Measurements from ENCODE around the gene F13B. TPM values are rescaled to one million over a fixed set of nuclear protein-coding genes. Genes with fewer than 3 reads are reported as not detected.
"Not testable (repeated sequence)": the region's sequence is repeated elsewhere in the genome, so short reads cannot be mapped to it uniquely, and the experiment has no call there.

The F13B gene
- total RNA-seq, 4 donors from 2014 or later, result not detected

DNA sequence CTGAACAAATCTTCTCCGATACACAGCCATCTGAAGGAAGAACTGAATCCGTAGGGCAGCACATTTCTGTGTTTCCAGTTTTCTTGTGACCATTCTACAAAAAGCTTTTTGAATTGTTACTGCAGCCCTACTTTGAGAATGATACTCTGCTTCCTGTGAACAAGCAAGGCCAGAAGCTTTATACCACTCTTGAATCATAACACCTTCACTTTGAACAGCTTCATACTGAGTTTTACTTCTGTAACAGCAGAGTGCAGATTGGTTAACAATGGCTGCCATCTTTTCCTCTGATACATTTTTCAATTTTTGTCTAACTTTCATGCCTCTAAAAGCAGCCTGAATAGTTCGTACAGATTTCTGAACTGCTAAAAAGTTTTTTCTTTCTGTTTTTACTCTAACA lies 33.6 kb upstream of the F13B start:
- H3K4me1 ChIP-seq, result no peaks in the 10 kb centered on the region

DNA sequence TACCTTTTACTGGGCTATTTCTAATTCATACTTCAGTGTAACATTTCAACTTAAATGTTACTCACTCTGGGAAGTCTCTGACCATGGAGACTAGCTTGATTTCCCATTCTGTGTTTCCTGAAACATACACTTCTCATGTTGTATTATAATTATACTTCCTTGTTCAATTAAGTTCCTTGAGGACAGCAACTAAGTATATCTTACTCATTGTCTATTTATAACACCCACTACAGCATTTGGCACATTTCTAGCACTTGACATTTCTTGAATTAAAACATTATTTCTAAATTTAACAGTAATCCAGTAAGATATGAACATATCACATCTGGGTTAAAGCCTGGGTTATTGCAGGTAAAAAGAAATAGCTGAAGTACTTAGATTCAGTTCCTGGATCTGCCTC lies 32.4 kb upstream of the F13B start:
- H3K4me1 ChIP-seq, result no peaks in the 10 kb centered on the region
- DNase-seq (ENCODE audit: low spot score in 2 of 2), result no peak
- H3K4me3 ChIP-seq, result no peak overlapping the region
- no peaks in the 10 kb centered on the region for H3K36me3 ChIP-seq
- H3K9me3 ChIP-seq, result no peaks in the 10 kb centered on the region
- no peak overlapping the region for H3K27ac ChIP-seq
- H3K27me3 ChIP-seq, result no peaks in the 10 kb centered on the region
- TF ChIP-seq POLR2A (IDR thresholded peaks at IDR 0.05) (no peak), POLR2AphosphoS5 (IDR thresholded peaks at IDR 0.05) (no peak), EP300 (IDR thresholded peaks at IDR 0.05) (no peak)
- TF ChIP-seq, protein P1, sequence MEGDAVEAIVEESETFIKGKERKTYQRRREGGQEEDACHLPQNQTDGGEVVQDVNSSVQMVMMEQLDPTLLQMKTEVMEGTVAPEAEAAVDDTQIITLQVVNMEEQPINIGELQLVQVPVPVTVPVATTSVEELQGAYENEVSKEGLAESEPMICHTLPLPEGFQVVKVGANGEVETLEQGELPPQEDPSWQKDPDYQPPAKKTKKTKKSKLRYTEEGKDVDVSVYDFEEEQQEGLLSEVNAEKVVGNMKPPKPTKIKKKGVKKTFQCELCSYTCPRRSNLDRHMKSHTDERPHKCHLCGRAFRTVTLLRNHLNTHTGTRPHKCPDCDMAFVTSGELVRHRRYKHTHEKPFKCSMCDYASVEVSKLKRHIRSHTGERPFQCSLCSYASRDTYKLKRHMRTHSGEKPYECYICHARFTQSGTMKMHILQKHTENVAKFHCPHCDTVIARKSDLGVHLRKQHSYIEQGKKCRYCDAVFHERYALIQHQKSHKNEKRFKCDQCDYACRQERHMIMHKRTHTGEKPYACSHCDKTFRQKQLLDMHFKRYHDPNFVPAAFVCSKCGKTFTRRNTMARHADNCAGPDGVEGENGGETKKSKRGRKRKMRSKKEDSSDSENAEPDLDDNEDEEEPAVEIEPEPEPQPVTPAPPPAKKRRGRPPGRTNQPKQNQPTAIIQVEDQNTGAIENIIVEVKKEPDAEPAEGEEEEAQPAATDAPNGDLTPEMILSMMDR (IDR thresholded peaks at IDR 0.05), result no peak

More for the DNA sequence above, 33.6 kb upstream of the F13B start:
- Histone ChIP-seq H3K27ac (no peak overlapping the region), H3K9me3 (no peaks in the 10 kb centered on the region), H3K4me3 (no peak overlapping the region), H3K36me3 (no peaks in the 10 kb centered on the region), H3K27me3 (no peaks in the 10 kb centered on the region)
- no peak for TF ChIP-seq POLR2AphosphoS5 (IDR thresholded peaks at IDR 0.05)
- no peak for TF ChIP-seq POLR2A (IDR thresholded peaks at IDR 0.05)
- TF ChIP-seq EP300 (IDR thresholded peaks at IDR 0.05), result no peak
- TF ChIP-seq, protein P1 (IDR thresholded peaks at IDR 0.05), result no peak
- DNase-seq (ENCODE audit: low spot score in 2 of 2), result no peak
- 92% methylated on average over 3 of the region's 3 CpGs for WGBS

DNA sequence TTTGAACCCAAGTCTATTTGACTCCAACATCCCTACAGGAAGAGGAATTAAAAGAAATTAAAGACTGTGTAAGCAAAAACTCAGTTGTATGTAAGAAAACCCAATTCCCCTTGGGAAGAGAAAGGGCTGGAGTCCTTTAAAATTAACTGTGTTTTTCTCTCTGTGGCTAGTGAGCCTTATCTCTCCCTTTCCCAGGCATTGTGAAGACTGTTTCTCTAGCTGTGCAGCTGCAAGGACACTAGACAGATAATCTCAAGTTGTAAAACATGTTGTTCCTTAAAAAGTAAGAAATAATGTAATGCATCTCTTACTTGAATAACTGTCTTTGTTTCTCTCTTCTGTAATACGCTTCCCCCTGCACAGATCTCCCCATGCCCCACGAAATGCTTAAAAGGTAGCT lies 29.9 kb upstream of the F13B start:
- 100% methylated on average over 2 of the region's 2 CpGs for WGBS
- not testable (repeated sequence) for H3K36me3 ChIP-seq; H3K27me3 ChIP-seq; H3K4me1 ChIP-seq; DNase-seq (ENCODE audit: low spot score in 2 of 2); H3K9me3 ChIP-seq; H3K27ac ChIP-seq; H3K4me3 ChIP-seq

DNA sequence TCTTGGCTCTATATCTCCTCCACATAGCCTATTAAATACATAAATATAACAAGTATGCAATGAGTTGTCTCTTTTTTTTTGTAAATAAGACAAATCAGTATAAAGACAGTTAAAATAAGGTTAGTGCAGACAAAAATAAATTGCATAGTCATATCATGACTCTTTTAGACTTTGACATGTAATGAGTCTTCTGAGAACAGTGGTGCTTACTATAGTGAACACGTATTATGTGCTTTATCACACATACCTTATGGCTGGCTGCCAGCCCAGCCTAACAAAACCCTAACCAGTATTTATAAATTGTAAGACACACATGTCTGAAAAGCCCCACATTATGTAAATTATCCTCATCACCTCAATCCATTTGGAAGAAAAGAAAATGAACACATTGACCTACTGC lies 29.1 kb upstream of the F13B start:
- H3K27me3 ChIP-seq, result no peaks in the 10 kb centered on the region
- H3K36me3 ChIP-seq, result no peaks in the 10 kb centered on the region
- H3K4me3 ChIP-seq, result no peak overlapping the region
- WGBS, result 83% methylated on average over 1 of the region's 1 CpG
- no peaks in the 10 kb centered on the region for H3K4me1 ChIP-seq
- H3K9me3 ChIP-seq, result no peaks in the 10 kb centered on the region
- DNase-seq (ENCODE audit: low spot score in 2 of 2), result no peak
- H3K27ac ChIP-seq, result no peak overlapping the region
- TF ChIP-seq POLR2A (IDR thresholded peaks at IDR 0.05), result no peak
- TF ChIP-seq, protein P1 (IDR thresholded peaks at IDR 0.05), result no peak

DNA sequence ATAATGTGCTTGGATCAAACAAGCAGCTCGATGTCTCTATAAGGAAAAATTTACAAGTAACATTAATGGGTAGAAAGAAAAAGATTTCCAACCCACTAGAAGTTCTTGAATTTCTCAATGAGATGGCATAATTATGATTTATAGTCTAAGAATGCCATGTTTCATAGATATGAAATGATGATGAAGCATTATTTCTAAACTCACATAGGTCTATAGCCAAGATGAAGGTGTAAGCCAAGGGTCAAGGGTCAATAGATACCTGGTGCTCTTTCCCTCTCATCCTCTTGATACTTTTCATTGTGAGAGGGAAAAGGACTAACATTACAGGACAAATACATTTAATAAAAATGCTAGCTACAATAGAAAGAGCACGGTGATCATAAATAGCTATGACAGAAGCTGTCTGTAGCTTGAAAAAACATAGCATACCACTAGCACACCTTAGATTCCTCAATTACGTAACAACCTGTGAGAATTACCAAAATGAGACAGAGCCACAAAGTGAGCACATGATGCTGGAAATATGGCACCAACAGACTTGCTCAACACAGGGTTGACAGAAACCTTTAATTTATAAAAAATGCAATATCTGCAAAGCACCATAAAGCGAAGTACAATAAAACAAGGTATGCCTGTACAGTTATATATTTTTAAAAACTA lies 26.3 kb upstream of the F13B start:
- Histone ChIP-seq H3K4me1 (no peaks in the 10 kb centered on the region), H3K4me3 (no peak overlapping the region), H3K9me3 (no peaks in the 10 kb centered on the region), H3K27ac (no peak overlapping the region), H3K36me3 (no peaks in the 10 kb centered on the region), H3K27me3 (no peaks in the 10 kb centered on the region)
- WGBS, result 93% methylated on average over 4 of the region's 4 CpGs
- TF ChIP-seq POLR2AphosphoS5 (IDR thresholded peaks at IDR 0.05) (no peak), EP300 (IDR thresholded peaks at IDR 0.05) (no peak), POLR2A (IDR thresholded peaks at IDR 0.05) (no peak)
- TF ChIP-seq, protein P1 (IDR thresholded peaks at IDR 0.05), result no peak
- no peak for DNase-seq (ENCODE audit: low spot score in 2 of 2)

DNA sequence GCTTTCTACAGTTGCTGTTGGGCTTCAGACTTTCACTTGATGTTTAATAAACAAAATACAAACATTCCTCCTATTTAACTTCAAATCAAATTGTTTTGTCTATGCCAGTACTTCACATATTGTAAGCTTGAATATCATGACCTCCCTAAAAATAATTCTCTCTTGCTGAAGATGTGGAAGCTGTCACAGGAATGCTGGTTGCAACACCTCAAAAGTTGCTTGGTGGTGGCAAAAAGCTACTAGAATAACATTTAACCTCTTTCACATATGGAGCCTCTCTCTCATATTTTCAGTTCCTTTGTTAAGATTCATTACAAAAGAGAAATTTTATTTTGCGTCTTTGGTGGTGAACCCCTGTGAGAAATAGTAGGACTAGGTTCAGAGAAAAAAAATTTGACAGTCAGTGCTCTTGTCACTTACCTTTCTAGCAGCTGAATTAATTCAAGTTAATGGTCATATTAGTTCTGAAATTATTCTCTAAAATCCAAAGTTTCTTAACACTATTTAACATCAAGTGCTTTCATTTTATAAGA lies 25.5 kb upstream of the F13B start:
- 100% methylated on average over 1 of the region's 1 CpG for WGBS
- TF ChIP-seq, protein P1 (IDR thresholded peaks at IDR 0.05), result no peak
- TF ChIP-seq POLR2AphosphoS5 (IDR thresholded peaks at IDR 0.05), result no peak

More for the DNA sequence above, 25.5 kb upstream of the F13B start:
- DNase-seq (ENCODE audit: low spot score in 2 of 2), result no peak
- Histone ChIP-seq H3K27ac (no peak overlapping the region), H3K9me3 (no peaks in the 10 kb centered on the region), H3K4me1 (no peaks in the 10 kb centered on the region), H3K27me3 (no peaks in the 10 kb centered on the region), H3K4me3 (no peak overlapping the region), H3K36me3 (no peaks in the 10 kb centered on the region)
